Uterus (tissue), 2 donors: ENCODE results near the gene SLC35G6.

ENCODE experiments used
- POLR2A ChIP-seq, 2 donors: fragments of 450-650 bp; IDR thresholded peaks; one replicate each; pipeline ENCODE4 v1.6.1; 2016; ENCODE audit warnings: antibody characterized with exemption in 2 of 2, mild to moderate bottlenecking in 1 of 2, moderate library complexity in 1 of 2
- TF ChIP-seq, protein P1 (sequence below), 4 experiments: fragments of 200-600 bp in 2 of 4; fragments of 450-650 bp in 2 of 4; sonication (generic) in 2 of 4; IDR thresholded peaks; one replicate each; pipeline ENCODE4 v1.5.1; 2016 to 2019; ENCODE audit warnings: antibody characterized with exemption in 4 of 4, mild to moderate bottlenecking in 2 of 4, moderate library complexity in 1 of 4

DNA sequence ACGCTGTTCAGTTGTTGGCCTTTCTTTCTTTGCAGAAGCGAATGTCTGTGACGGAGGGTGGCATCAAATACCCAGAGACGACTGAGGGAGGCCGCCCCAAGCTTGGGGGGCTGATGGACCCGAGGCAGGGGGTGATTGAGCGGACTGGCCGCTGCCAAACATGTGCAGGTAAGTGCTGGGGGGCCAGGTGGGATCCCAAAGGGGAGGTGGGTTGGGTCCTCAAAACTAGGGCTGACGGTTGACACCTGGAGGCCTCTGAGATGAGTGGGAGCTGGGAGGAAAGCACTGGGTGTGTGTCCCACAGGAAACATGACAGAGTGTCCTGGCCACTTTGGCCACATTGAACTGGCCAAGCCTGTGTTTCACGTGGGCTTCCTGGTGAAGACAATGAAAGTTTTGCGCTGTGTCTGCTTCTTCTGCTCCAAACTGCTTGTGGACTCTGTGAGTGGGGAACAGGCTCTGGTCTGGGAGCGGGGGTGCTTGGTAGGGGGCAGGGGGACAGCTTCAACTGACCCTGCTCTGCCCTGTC lies 14.7 kb downstream of the SLC35G6 start:
- TF ChIP-seq, protein P1, sequence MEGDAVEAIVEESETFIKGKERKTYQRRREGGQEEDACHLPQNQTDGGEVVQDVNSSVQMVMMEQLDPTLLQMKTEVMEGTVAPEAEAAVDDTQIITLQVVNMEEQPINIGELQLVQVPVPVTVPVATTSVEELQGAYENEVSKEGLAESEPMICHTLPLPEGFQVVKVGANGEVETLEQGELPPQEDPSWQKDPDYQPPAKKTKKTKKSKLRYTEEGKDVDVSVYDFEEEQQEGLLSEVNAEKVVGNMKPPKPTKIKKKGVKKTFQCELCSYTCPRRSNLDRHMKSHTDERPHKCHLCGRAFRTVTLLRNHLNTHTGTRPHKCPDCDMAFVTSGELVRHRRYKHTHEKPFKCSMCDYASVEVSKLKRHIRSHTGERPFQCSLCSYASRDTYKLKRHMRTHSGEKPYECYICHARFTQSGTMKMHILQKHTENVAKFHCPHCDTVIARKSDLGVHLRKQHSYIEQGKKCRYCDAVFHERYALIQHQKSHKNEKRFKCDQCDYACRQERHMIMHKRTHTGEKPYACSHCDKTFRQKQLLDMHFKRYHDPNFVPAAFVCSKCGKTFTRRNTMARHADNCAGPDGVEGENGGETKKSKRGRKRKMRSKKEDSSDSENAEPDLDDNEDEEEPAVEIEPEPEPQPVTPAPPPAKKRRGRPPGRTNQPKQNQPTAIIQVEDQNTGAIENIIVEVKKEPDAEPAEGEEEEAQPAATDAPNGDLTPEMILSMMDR (IDR thresholded peaks at IDR 0.05), result no peak
- no peak for TF ChIP-seq POLR2A (IDR thresholded peaks at IDR 0.05)
